NCI-H2081 (cell line): ENCODE results near the gene MED7.
"Not testable (repeated sequence)": the region's sequence is repeated elsewhere in the genome, so short reads cannot be mapped to it uniquely, and the experiment has no call there.

Experiments used
- DNase-seq, 2 experiments: peaks; one replicate each; lab custom pipeline; 2025; lab: John Stamatoyannopoulos, UW

Gene MED7

GRCh38 chr5:157142317-157143126 is at the start of gene MED7:
MED7 (minus strand) TSS chr5:157142865; CDS start chr5:157139431, 3,434 bp downstream.
- peak; percentile 97 to 99 for DNase-seq

- DNase-seq = no peak
Measured at GRCh38 chr5:157189223-157189622, 46.6 kb upstream of the MED7 start.

- DNase-seq = no peak
Measured at GRCh38 chr5:157188270-157188669, 45.6 kb upstream of the MED7 start.

DNA sequence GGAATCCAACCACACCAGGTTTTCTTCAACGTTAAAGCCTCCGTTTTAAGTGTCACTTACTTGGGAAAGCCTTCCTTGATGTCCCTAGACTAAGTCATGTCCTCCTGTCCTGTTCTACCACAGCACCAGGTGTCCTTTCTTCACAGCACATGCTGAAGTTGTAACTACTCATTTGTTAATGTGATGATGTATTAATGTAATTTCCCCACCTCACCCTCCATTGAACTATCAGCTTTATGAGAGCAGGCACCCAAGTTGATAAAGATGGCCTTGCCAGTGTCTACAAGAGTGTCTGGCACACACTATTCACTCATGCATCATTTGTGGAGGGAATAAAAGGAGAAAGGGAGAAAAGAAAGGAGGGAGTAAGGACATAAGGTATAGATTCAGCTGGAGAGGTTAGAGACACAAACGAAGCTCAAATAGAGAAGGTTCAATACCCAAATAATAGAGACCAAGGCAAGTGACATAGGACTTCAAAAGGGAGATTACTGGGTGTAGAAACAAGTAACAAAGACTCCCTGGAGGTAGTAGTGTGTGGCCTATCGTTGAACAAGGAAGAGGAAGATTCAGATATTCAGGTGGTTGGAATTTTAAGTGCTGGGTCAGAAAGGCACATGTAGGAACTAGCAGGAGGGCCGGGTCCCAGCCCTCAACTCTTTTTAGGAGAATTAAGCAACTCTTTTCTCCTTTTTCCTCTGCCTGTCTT is 44.5 kb upstream of the MED7 start:
- no peak for DNase-seq

DNA sequence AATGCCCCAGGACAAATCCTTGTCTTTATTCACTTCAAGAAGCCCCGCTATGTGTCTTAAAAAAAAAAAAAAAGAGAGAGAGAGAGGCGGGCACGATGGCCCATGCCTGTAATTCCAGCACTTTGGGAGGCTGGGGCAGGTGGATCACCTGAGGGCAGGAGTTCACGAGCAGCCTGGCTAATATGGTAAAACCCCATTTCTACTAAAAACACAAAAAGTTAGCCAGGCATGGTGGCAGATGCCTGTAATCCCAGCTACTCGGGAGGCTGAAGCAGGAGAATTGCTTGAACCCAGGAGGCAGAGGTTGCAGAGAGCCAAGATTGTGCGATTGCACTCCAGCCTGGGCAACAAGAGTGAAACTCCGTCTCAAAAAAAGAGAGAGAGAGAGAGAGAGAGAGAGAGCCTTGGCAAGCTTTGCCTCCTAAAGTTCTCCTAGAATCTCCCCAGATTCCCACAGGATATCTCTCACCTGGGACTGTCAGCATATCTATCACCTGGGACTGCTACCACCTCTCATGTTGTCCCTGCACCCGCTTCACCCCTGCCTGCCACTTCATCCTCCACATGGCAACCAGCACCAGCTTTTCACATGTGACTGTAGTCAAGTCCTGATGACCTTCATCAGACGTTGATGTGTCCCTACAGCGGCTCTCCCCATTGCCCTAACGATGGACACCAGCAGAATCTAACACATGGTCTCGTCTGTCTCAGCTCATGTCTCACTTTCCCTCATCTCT is 43.8 kb upstream of the MED7 start:
- DNase-seq = no peak

- DNase-seq = not testable (repeated sequence)
Measured at GRCh38 chr5:157185122-157185521, 42.5 kb upstream of the MED7 start.

DNA sequence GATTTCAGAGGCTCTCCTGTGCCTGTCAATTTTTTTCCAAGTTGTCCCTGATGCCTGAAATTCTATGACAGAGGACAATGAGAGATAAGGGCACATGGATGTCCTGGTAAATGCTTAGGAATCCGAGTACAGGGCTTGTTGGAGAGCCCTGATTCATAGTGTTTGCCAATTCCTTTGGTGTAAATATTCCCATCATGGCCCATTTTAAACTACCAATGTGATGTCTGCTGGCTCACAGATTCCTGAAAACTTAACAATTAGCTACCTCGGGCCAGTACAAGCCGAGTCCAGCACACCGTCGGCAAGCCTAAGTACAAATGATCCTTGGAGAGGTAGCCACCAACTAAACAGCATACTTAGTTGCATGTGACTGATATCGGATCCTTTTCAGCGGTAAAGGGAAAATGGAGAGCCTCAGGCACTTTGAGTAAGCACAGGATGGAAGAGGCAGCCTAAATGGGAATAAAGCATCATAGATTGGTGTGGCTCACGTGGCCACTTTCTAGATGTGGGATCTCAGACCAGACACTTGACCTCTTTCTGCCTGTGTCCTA is 41.5 kb upstream of the MED7 start:
- DNase-seq = no peak

DNA sequence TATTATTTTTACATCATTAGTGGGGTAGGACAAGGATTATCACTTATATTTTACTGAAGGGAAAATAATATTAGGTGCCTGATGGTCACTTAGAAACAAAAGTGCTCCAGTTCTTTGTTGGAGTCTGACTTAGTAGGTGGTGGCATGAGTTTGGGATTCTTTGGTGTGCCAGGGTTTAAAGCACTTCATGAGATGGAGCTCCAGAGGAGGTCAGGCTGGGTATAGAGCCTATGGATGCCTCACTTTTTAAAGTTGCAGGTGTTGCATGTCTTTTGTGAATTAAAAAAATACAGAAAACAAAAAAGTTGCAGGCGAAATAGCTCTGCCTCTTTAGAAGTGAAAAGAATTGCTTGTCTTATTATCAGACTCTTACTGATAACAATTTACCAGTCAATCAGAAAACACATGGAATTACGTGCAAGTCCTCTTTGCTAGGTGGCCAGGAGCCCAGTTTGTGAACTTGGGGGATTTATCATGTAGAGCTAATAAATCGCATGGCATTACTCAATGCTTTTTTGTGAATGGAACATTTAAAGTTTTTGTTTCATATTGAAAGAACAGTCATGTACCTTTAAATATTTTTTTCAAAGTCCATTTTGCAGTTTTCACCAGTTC is 39.6 kb upstream of the MED7 start:
- DNase-seq = no peak

- no peak for DNase-seq
Measured at GRCh38 chr5:157180374-157181264, 38.0 kb upstream of the MED7 start, which contains the start of gene ITK. ITK (plus strand) TSS chr5:157180840; CDS start chr5:157180978, 138 bp downstream.

GRCh38 chr5:157178966-157179365 is 36.3 kb upstream of the MED7 start:
- no peak for DNase-seq

DNA sequence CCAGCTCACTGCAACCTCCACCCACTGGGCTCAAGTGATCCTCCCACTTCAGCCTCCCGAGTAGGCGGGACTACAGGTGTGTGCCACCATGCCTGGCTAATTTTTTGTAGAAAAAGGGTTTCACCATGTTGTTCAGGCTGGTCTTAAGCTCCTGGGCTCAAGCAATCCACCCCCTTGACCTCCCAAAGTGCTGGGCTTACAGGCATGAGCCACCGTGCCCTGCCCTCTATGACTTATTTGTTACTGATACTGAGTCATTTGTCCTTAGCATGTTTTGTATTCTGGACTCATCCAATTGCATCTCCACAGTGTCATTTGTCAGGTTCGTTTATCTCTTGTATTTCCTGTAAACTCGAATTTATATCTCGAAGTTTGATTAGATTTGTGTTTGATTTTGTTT is 35.3 kb upstream of the MED7 start:
- DNase-seq = no peak

GRCh38 chr5:157175071-157175612 is 32.5 kb upstream of the MED7 start:
- DNase-seq = no peak

DNA sequence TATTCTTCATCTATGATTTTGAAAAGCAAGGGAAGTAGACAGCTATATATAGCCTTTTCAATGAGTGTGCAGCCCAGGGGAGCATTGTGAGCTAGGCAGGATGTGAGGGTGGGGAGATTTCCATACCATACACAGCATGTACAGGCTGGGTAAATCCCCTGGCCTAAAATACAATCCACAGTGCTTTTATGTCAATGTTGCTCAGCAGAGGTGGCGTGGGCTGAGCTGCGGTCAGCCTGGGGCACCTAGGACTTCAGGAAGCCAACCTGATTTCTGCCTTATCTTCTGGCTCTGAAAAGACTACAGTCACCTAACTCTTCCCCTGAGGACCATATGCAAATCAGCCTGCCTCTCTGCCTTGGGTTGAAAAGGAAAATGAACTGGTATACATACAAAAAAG is 29.7 kb upstream of the MED7 start:
- DNase-seq = no peak

- no peak for DNase-seq
Measured at GRCh38 chr5:157168286-157168685, 25.6 kb upstream of the MED7 start.

DNA sequence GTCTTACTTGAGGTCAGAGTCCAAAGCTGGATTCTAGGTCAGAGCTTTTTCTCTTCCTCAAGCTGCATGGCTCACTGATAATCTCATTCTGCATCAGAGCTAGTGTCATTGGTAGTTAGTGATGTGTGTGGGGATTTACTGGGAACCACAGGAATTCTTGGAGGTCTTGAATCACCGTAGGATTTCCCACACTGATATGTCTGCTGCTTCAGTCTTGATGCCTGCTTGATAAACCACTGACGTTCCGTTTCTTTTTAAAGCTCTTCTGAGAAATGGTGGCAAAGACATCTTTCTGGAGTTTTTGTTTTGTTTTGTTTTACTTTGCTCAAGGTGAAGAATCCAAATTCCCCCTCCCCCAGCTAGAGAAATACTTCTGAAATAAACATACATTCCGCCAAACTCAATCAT is 24.6 kb upstream of the MED7 start:
- DNase-seq = no peak

DNA sequence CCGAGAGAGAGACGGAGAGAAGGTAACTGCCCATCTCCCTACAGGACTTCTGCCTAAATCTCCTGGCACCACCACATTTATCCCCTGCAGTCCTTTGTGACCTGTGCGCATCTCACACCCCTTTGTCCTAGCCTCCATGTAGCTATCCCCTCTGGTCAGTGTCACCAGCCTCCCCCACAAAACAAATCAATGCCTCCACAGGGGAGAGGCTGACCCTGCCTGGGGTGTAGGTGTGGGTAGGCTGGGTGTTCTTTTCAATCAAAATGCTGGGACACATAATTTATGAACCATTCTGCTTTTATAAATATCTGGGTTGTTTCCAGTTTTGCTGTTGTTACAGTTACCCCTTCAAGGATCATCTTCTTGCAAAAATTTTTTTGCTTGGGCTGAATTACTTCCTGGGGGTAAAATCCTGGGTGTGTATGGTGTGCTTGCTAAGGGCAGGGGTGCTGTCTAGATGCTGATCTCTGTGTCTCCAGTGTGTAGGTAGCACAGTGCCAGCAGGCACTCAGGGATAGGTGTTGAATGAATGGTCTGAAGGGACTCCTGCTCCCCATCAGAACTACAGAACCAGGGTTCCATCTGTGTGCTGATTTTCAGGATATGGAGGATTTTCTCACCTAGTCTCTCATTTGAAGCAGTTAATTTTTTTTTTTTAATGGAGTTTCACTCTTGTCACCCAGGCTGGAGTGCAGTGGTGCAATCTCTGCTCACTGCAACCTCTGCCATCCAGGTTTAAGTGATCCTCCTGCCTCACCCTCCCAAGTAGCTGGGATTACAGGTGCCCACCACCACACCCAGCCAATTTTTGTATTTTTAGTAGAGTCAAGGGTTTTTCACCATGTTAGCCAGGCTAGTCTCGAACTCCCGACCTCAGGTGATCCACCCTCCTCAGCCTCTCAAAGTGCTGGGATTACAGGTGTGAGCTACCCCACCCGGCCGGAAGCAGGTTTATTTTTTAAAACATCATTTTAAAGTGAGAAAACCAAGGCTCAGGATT is 23.8 kb upstream of the MED7 start, which contains the start of gene GARIN3:
GARIN3 (minus strand) TSS at position 51 of the 1,000 bp plus-strand sequence. CDS start 96 bp downstream, outside the sequence.
- no peak for DNase-seq

- DNase-seq = no peak
Measured at GRCh38 chr5:157165668-157166067, 23.0 kb upstream of the MED7 start.

GRCh38 chr5:157165261-157165660 is 22.6 kb upstream of the MED7 start:
- no peak for DNase-seq

- DNase-seq = no peak
Measured at GRCh38 chr5:157164521-157164920, 21.9 kb upstream of the MED7 start.
